Measurements from ENCODE around the gene HDLBP.

DNA sequence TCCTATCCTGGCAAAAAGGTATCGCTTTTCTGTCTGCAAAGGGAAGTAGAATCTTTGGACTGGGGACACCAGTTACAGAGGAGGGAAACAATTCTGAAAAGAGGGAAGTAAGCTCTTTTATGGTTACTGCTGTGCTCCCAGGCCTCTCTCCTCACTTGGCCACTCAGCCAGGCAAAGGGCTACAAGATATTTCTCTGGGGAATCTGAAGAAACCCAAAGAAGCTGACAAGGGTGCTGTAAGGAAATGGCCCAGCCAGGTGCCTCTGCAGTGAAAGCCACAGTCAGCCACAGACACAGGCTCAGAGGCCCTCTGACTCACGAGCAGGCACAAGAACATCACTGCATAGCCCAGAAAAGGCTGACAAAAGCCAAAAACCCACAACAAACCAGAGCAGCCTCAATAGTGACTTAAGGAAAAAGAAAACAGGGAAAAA is 5.8 kb downstream of the HDLBP start:
- no peak for TF ChIP-seq POLR2A (IDR thresholded peaks at IDR 0.05)
- TF ChIP-seq, protein P1, sequence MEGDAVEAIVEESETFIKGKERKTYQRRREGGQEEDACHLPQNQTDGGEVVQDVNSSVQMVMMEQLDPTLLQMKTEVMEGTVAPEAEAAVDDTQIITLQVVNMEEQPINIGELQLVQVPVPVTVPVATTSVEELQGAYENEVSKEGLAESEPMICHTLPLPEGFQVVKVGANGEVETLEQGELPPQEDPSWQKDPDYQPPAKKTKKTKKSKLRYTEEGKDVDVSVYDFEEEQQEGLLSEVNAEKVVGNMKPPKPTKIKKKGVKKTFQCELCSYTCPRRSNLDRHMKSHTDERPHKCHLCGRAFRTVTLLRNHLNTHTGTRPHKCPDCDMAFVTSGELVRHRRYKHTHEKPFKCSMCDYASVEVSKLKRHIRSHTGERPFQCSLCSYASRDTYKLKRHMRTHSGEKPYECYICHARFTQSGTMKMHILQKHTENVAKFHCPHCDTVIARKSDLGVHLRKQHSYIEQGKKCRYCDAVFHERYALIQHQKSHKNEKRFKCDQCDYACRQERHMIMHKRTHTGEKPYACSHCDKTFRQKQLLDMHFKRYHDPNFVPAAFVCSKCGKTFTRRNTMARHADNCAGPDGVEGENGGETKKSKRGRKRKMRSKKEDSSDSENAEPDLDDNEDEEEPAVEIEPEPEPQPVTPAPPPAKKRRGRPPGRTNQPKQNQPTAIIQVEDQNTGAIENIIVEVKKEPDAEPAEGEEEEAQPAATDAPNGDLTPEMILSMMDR (IDR thresholded peaks at IDR 0.05), result no peak

Data from upper lobe of left lung (tissue), 4 donors.